Common myeloid progenitor, CD34-positive (primary cell): ENCODE results near the gene RAB10.

ENCODE experiments used
- CTCF ChIA-PET: fragments of 350-600 bp; sonication (Branson Sonifier 250); formaldehyde crosslinking; loops from one replicate; lab custom pipeline; 2021; ENCODE audit warnings: antibody characterized with exemption; lab: Charles Lee
- POLR2A ChIA-PET: fragments of 350-600 bp; sonication (Branson Sonifier 250); formaldehyde crosslinking; loops from one replicate; lab custom pipeline; 2021; ENCODE audit warnings: antibody characterized with exemption; lab: Charles Lee
- DNase-seq, 3 donors: peaks; one replicate each; pipeline versions ENCODE4 v3.0.0 to v3.0.0-alpha.2; 2013
- H3K27ac ChIP-seq, 2 experiments: 1 replicate in 1 of 2; 2 replicates in 1 of 2; pipeline ENCODE4 v1.7.0; 2013; ENCODE audit warnings: inconsistent platforms in 2 of 2, low read length in 2 of 2, mild to moderate bottlenecking in 2 of 2, low read depth in 1 of 2, moderate library complexity in 1 of 2; ENCODE audit not compliant: severe bottlenecking in 2 of 2, insufficient read depth in 1 of 2, poor library complexity in 1 of 2
- H3K27me3 ChIP-seq, 5 experiments: replicated peaks in 2 of 5; 1 replicate in 3 of 5; 2 replicates in 2 of 5; pipeline versions ENCODE4 v1.6.1 to v1.7.0; 2013; ENCODE audit warnings: low read length in 4 of 5, mild to moderate bottlenecking in 2 of 5, moderate library complexity in 2 of 5, inconsistent platforms in 1 of 5; ENCODE audit not compliant: insufficient read depth in 5 of 5, control insufficient read depth in 4 of 5
- H3K36me3 ChIP-seq, 4 experiments: 1 replicate in 2 of 4; 2 replicates in 2 of 4; pipeline versions ENCODE4 v1.6.1 to v1.7.0; 2013; ENCODE audit warnings: low read length in 3 of 4, control low read depth in 1 of 4, mild to moderate bottlenecking in 1 of 4; ENCODE audit not compliant: control insufficient read depth in 4 of 4, insufficient read depth in 4 of 4
- H3K4me1 ChIP-seq, 4 experiments: 1 replicate in 3 of 4; 2 replicates in 1 of 4; pipeline versions ENCODE4 v1.6.1 to v1.7.1; 2013; ENCODE audit warnings: low read length in 3 of 4, mild to moderate bottlenecking in 3 of 4, control low read depth in 1 of 4, inconsistent platforms in 1 of 4, moderate library complexity in 1 of 4; ENCODE audit not compliant: control insufficient read depth in 4 of 4, insufficient read depth in 4 of 4; ENCODE audit errors: control extremely low read depth in 1 of 4
- H3K4me3 ChIP-seq, 7 experiments: 1 replicate in 4 of 7; 2 replicates in 3 of 7; pipeline versions ENCODE4 v1.5.1 to v1.7.0; 2013; ENCODE audit warnings: mild to moderate bottlenecking in 7 of 7, low read length in 6 of 7, moderate library complexity in 6 of 7, inconsistent platforms in 2 of 7, low read depth in 2 of 7, control low read depth in 1 of 7; ENCODE audit not compliant: insufficient read depth in 4 of 7, control insufficient read depth in 1 of 7; ENCODE audit errors: extremely low read depth in 1 of 7
- H3K9me3 ChIP-seq, 5 experiments: 1 replicate in 4 of 5; 2 replicates in 1 of 5; pipeline versions ENCODE4 v1.6.1 to v1.7.1; 2013; ENCODE audit warnings: low read length in 4 of 5, mild to moderate bottlenecking in 2 of 5, inconsistent platforms in 1 of 5, low read depth in 1 of 5, moderate library complexity in 1 of 5; ENCODE audit not compliant: control insufficient read depth in 4 of 5, insufficient read depth in 2 of 5; ENCODE audit errors: control extremely low read depth in 1 of 5
- WGBS: methylation state at CpG from one replicate; pipeline ENCODE4 v1.1.5; 2013; ENCODE audit not compliant: insufficient coverage; 5-methylcytosine and 5-hydroxymethylcytosine counted together

The RAB10 gene

GRCh38 chr2:26002632-26003310 lies 31.1 kb upstream of the RAB10 start:
- ChIA-PET POLR2A (interaction anchor here (0.5 kb wide), 1 partner anchor 62 kb away, joined by 5 read pairs; no protein-coding TSS in a partner anchor), CTCF (interaction anchor here (0.7 to 1.6 kb wide), 8 partner anchors 9 to 58 kb away, joined by 3 to 5 read pairs (median 3); no protein-coding TSS in a partner anchor)
- Histone ChIP-seq H3K27ac (no peak overlapping the region), H3K27me3 (no peaks in the 10 kb centered on the region), H3K4me1 (peaks cover 0 to 40% (median 24%) of the 10 kb centered on the region in 4 experiments), H3K4me3 (peak overlapping the region in 1 of 7 experiments; percentile 13), H3K36me3 (no peaks in the 10 kb centered on the region), H3K9me3 (no peaks in the 10 kb centered on the region)
- peak; percentile 50 to 89 (median 87) for DNase-seq
- 69% methylated on average over 5 of the region's 9 CpGs for WGBS

- no peaks in the 10 kb centered on the region for H3K36me3 ChIP-seq
- CTCF ChIA-PET = interaction anchor here (0.8 to 1.6 kb wide), 6 partner anchors 14 to 67 kb away, joined by 3 to 5 read pairs (median 3); no protein-coding TSS in a partner anchor
- H3K9me3 ChIP-seq = no peaks in the 10 kb centered on the region
- WGBS = 100% methylated on average over 1 of the region's 1 CpG
- H3K4me3 ChIP-seq = no peak overlapping the region
- peaks cover 0 to 41% (median 16%) of the 10 kb centered on the region in 4 experiments for H3K4me1 ChIP-seq
- POLR2A ChIA-PET = interaction anchor here (0.6 kb wide), 1 partner anchor 43 kb away, joined by 3 read pairs; no protein-coding TSS in a partner anchor
- no peak for DNase-seq
- H3K27ac ChIP-seq = no peak overlapping the region
- no peaks in the 10 kb centered on the region for H3K27me3 ChIP-seq
Observed at GRCh38 chr2:26008095-26008494, 25.8 kb upstream of the RAB10 start.

DNA sequence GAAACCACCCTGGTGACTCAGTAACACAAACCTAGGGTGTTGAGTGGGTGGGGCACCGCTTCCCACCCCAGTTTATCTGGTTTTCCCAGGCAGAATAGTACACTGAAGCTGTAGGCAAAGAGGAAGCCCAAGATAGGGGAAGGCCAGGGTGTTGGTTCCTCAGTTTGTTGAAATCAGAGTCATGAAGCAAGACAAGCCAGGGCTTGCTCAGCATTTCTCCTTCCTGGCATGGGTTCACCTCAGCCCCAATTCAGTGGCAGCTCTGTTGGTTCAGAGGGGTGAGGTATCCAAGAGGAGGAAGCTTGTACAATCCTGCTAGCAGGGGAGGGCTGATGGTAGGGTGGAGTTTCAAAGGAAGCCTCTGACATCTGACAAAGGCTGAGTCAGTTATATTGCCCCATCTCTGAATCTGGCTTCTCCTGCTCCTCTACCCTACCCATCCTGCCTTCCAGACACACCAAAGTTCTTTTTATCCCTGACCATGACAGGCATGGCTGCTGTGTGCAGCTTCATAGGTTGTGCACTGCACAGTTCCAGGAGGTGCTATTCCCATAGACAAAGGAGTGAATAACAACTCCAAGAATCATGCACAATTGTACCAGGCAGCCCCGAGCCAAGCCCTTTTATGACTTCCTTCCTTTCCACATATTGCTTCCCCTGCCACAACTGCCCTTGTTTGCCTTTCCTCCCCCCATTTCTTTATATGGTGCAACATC lies 24.9 kb upstream of the RAB10 start:
- 0% methylated on average over 1 of the region's 2 CpGs for whole genome bisulfite sequencing
- peak; percentile 60 to 90 (median 87) for DNase-seq
- Histone ChIP-seq H3K9me3 (no peaks in the 10 kb centered on the region), H3K27ac (peak overlapping the region in 1 of 2 experiments; percentile 12), H3K36me3 (no peaks in the 10 kb centered on the region), H3K4me3 (peak overlapping the region in 2 of 7 experiments; percentile 13 to 34), H3K4me1 (peaks cover 0 to 36% (median 13%) of the 10 kb centered on the region in 4 experiments), H3K27me3 (no peaks in the 10 kb centered on the region)
- POLR2A ChIA-PET = interaction anchor here (0.5 kb wide), 1 partner anchor 23 kb away, joined by 4 read pairs; no protein-coding TSS in a partner anchor
- CTCF ChIA-PET = interaction anchor here (1.0 to 1.4 kb wide), 4 partner anchors 16 to 22 kb away, joined by 3 to 5 read pairs (median 3); no protein-coding TSS in a partner anchor

- Histone ChIP-seq H3K27ac (no peak overlapping the region), H3K36me3 (no peaks in the 10 kb centered on the region), H3K9me3 (no peaks in the 10 kb centered on the region), H3K27me3 (no peaks in the 10 kb centered on the region), H3K4me1 (peaks cover 0 to 36% (median 13%) of the 10 kb centered on the region in 4 experiments), H3K4me3 (peak overlapping the region in 2 of 7 experiments; percentile 13 to 34)
- ChIA-PET POLR2A (interaction anchor here (0.5 kb wide), 1 partner anchor 23 kb away, joined by 4 read pairs; no protein-coding TSS in a partner anchor), CTCF (interaction anchor here (1.0 to 1.2 kb wide), 2 partner anchors 17 to 18 kb away, joined by 3 read pairs; no protein-coding TSS in a partner anchor)
- no peak for DNase-seq
- no CpG with 5 or more reads among the region's 2 CpGs for WGBS
Observed at GRCh38 chr2:26009567-26009963, 24.3 kb upstream of the RAB10 start.

DNA sequence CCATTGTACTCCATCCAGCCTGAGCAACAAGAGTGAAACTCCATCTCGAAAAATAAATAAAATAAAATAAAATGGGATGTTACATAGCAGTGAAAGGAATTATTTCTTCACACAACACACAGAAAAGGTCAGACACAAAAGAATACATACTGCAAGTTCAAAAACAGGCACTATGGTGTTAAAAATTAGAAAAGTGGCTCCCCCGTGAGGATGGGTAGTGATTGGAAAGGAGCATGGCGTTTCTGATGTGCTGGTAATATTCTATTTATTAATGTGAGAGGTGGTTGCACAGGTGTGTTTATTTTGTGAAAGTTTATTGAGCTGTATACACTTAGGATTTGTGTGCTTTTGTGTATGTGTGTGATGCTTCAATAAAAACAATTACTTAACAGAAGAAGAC lies 22.9 kb upstream of the RAB10 start:
- no peak for DNase-seq
- Histone ChIP-seq H3K36me3 (no peaks in the 10 kb centered on the region), H3K27ac (no peak overlapping the region), H3K27me3 (no peaks in the 10 kb centered on the region), H3K9me3 (no peaks in the 10 kb centered on the region), H3K4me3 (no peak overlapping the region), H3K4me1 (peaks cover 0 to 30% (median 13%) of the 10 kb centered on the region in 4 experiments)
- WGBS = 100% methylated on average over 1 of the region's 3 CpGs
- ChIA-PET POLR2A (no interaction called here), CTCF (interaction anchor here (1.1 to 1.2 kb wide), 2 partner anchors 10 to 19 kb away, joined by 3 read pairs; no protein-coding TSS in a partner anchor)

GRCh38 chr2:26011609-26011989 lies 22.3 kb upstream of the RAB10 start:
- H3K36me3 ChIP-seq = no peaks in the 10 kb centered on the region
- H3K27ac ChIP-seq = no peak overlapping the region
- no peak for DNase-seq
- WGBS = 76% methylated on average over 6 of the region's 6 CpGs
- H3K27me3 ChIP-seq = no peaks in the 10 kb centered on the region
- peaks cover 0 to 30% (median 13%) of the 10 kb centered on the region in 4 experiments for H3K4me1 ChIP-seq
- H3K9me3 ChIP-seq = no peaks in the 10 kb centered on the region
- H3K4me3 ChIP-seq = no peak overlapping the region
- ChIA-PET POLR2A (no interaction called here), CTCF (interaction anchor here (1.0 to 1.4 kb wide), 7 partner anchors 9 to 346 kb away, joined by 3 to 6 read pairs (median 3); no protein-coding TSS in a partner anchor)
